Myocyte (in vitro differentiated cells): ENCODE data around the gene EPB41L4A. TPM values are rescaled to one million over a fixed set of nuclear protein-coding genes. Genes with fewer than 3 reads are reported as not detected.
"Not testable (repeated sequence)": the region's sequence is repeated elsewhere in the genome, so short reads cannot be mapped to it uniquely, and the experiment has no call there.

Experiments
- DNase-seq: peaks from one replicate; pipeline ENCODE4 v3.0.0-alpha.2; 2012; ENCODE audit warnings: low read depth
- total RNA-seq: library from RNA; depleted of rRNA; stranded (reverse); fragments of >200 nt; gene quantifications from 2 replicates; pipeline ENCODE4 v1.2.3, GENCODE V29; 2014

The EPB41L4A gene
- total RNA-seq, 1 donor from 2014 or later: 0.86 TPM

GRCh38 chr5:112403069-112403468 is 16.0 kb downstream of the EPB41L4A start:
- no peak for DNase-seq

GRCh38 chr5:112401924-112402323 is 17.2 kb downstream of the EPB41L4A start:
- no peak for DNase-seq

- no peak for DNase-seq
Observed at GRCh38 chr5:112397690-112398089, 21.4 kb downstream of the EPB41L4A start.

GRCh38 chr5:112396430-112396829 is 22.6 kb downstream of the EPB41L4A start:
- DNase-seq: no peak

- DNase-seq: not testable (repeated sequence)
Observed at GRCh38 chr5:112395299-112395698, 23.8 kb downstream of the EPB41L4A start.

- no peak for DNase-seq
Observed at GRCh38 chr5:112390327-112390726, 28.8 kb downstream of the EPB41L4A start.

- no peak for DNase-seq
Observed at GRCh38 chr5:112388739-112389138, 30.3 kb downstream of the EPB41L4A start.

- DNase-seq: no peak
Observed at GRCh38 chr5:112388074-112388473, 31.0 kb downstream of the EPB41L4A start.

GRCh38 chr5:112386766-112387165 is 32.3 kb downstream of the EPB41L4A start:
- DNase-seq: no peak

GRCh38 chr5:112385969-112386368 is 33.1 kb downstream of the EPB41L4A start:
- DNase-seq: no peak

- no peak for DNase-seq
Observed at GRCh38 chr5:112385566-112385965, 33.5 kb downstream of the EPB41L4A start.

GRCh38 chr5:112384523-112384922 is 34.6 kb downstream of the EPB41L4A start:
- DNase-seq: no peak

- no peak for DNase-seq
Observed at GRCh38 chr5:112382886-112383285, 36.2 kb downstream of the EPB41L4A start.

GRCh38 chr5:112381521-112381920 is 37.6 kb downstream of the EPB41L4A start:
- no peak for DNase-seq

- peak; percentile 5 for DNase-seq
Observed at GRCh38 chr5:112379542-112380325, 39.3 kb downstream of the EPB41L4A start.

GRCh38 chr5:112374818-112375217 is 44.3 kb downstream of the EPB41L4A start:
- no peak for DNase-seq

GRCh38 chr5:112374356-112374755 is 44.7 kb downstream of the EPB41L4A start:
- DNase-seq: no peak

GRCh38 chr5:112373885-112374284 is 45.2 kb downstream of the EPB41L4A start:
- DNase-seq: no peak

GRCh38 chr5:112372543-112372942 is 46.5 kb downstream of the EPB41L4A start:
- no peak for DNase-seq

- DNase-seq: no peak
Observed at GRCh38 chr5:112371067-112371466, 48.0 kb downstream of the EPB41L4A start.

- no peak for DNase-seq
Observed at GRCh38 chr5:112367400-112367799, 51.7 kb downstream of the EPB41L4A start.

- DNase-seq: no peak
Observed at GRCh38 chr5:112366987-112367386, 52.1 kb downstream of the EPB41L4A start.

GRCh38 chr5:112360740-112361139 is 58.3 kb downstream of the EPB41L4A start:
- DNase-seq: not testable (repeated sequence)
